ENCODE data around the gene ACTL8.

Gene ACTL8

GRCh38 chr1:17735348-17735747, 19.8 kb upstream of the ACTL8 start:
- no peak overlapping the region for H3K27ac ChIP-seq
- TF ChIP-seq, protein P1, sequence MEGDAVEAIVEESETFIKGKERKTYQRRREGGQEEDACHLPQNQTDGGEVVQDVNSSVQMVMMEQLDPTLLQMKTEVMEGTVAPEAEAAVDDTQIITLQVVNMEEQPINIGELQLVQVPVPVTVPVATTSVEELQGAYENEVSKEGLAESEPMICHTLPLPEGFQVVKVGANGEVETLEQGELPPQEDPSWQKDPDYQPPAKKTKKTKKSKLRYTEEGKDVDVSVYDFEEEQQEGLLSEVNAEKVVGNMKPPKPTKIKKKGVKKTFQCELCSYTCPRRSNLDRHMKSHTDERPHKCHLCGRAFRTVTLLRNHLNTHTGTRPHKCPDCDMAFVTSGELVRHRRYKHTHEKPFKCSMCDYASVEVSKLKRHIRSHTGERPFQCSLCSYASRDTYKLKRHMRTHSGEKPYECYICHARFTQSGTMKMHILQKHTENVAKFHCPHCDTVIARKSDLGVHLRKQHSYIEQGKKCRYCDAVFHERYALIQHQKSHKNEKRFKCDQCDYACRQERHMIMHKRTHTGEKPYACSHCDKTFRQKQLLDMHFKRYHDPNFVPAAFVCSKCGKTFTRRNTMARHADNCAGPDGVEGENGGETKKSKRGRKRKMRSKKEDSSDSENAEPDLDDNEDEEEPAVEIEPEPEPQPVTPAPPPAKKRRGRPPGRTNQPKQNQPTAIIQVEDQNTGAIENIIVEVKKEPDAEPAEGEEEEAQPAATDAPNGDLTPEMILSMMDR (conservative IDR thresholded peaks at IDR 0.05) = no peak

DNA sequence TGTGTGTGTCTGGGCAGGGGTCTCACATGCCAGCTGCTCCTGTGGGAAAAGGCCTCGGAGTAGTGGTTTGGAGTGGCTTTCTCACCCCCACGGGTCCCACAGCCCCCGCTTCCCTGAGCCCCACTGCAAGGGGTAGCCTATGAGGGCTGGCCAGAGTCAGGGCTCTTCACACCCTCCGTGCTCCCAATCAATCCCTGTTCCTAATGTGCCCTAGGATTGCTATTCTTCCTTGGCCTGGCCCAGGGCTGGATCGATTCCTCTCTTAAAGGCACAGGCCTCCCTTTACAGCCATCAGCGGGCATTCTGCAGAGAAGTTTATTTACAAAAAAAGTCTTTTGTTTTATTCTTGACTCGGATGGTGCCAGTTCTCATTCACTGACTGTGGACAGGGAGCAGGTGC, 19.3 kb upstream of the ACTL8 start:
- TF ChIP-seq, protein P1 (conservative IDR thresholded peaks at IDR 0.05) = no peak
- no peak overlapping the region for H3K27ac ChIP-seq

DNA sequence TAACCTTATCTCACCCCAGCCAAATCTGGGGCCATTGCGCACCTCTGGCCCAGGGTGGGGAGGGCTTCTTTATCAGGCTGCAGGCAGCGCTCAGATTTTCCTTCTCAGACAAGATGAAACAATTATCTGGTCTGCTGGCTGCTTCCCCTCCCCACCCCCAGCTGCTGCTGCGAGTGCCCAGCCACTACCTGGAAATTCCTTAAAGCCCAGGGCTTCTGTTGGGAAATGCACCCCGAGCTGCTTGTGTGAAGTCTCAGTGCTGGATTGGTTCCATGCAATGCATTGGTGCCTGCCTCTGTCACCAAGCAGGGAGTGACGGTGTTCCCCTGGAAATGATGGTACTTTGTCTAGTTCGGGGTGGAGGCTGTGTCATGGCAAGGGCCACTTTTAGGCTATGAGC, 18.5 kb upstream of the ACTL8 start:
- TF ChIP-seq, protein P1 (conservative IDR thresholded peaks at IDR 0.05) = no peak
- H3K27ac ChIP-seq = no peak overlapping the region

DNA sequence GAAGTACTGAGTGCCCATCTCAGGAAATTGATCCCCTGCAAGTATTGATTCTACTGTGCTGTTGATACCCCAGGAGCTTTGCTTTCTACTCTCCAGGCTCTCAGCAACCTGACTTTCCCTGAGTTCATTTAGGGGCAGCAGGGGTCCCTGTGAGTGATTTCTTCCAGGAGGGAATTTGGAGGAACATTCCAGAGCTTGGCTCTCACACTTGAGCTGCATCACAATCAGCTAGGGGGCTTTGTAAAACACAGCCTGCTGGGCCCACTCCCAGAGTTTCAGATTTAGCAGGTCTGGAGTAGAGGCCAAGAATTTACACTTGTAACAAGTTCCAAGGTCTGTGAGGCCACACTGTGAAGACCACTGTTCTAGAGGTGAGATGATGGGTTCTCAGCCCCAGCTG, 16.1 kb upstream of the ACTL8 start:
- H3K27ac ChIP-seq = no peak overlapping the region
- TF ChIP-seq, protein P1 (conservative IDR thresholded peaks at IDR 0.05) = no peak

DNA sequence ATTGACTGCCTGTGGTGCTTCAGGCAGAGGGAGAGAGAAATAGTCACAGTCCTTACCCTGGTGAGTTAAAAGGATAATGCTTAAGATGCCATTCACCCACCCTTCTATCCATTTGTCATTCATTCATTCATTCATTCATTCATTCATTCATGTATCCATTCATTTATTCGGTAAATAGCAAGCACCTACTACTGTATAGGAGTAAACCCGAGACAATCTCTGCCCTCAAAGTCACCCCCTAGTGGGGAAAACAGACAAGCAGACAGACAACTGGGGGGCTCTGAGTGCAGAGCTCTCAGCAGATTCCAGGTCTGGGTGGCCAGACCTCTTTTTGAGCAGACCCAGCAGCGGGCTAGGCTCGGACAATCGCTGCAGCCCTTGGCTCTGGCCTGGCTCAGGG, 14.1 kb upstream of the ACTL8 start:
- TF ChIP-seq, protein P1 (conservative IDR thresholded peaks at IDR 0.05) = no peak
- no peak overlapping the region for H3K27ac ChIP-seq

DNA sequence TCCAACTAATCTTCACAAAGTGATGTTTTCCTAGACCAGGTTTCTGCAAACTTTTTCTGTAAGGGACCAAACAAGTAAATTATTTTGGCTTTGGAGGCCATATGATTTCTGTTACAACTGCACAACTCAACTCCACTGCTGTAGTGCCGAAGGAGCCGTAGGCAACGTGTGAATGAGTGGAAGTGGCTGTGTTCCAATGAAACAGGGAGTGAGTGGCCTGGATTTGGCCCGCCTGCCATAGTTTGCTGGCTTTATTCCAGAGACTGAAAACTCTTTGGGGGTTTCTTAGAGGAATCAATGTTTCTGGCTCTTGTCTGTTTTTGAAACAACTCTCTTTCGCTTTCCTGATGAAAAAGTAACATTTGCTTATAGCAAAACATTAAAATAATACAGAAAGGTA, 12.6 kb upstream of the ACTL8 start:
- TF ChIP-seq, protein P1 (conservative IDR thresholded peaks at IDR 0.05) = no peak

GRCh38 chr1:17743008-17743647, 12.0 kb upstream of the ACTL8 start:
- H3K27ac ChIP-seq = no peak overlapping the region
- TF ChIP-seq, protein P1 (conservative IDR thresholded peaks at IDR 0.05) = no peak

More for the DNA sequence above, 12.6 kb upstream of the ACTL8 start:
- no peak overlapping the region for H3K27ac ChIP-seq
